ENCODE measurements around the gene KLHL29. TPM values are rescaled to one million over a fixed set of nuclear protein-coding genes. Genes with fewer than 3 reads are reported as not detected.
A peak's percentile ranks its signal among the peaks of the same experiment; 100 is the strongest.

The KLHL29 gene
- total and polyA plus RNA-seq, 2 experiments from 2014 or later = 1.9 to 6.4 TPM

DNA sequence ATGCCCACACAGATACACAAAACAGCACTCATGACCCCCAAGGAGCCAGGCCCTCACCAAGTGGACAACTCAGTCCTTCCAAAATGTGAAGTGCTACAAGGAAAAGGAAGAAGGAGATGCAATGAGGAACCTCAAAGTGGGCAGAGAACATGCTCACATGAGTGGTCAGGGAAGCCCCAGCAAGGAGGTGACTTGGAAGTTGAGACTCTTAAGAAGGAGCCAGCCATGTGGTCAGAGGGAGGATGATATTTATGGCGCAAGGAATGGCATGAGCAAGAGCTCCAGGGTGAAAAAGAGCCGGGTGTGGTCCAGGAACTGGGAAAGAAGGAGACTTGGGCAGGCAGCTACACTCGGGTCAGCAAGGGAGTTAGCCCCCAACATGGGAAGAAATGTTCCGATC is 30.0 kb upstream of the KLHL29 start:
- in situ Hi-C loops (cut with MboI) = no loop called here
- peaks cover 4% of the 10 kb centered on the region; the same call in 1 of the 2 replicates for H3K4me1 ChIP-seq (ENCODE audit: insufficient read depth)
- H3K4me3 ChIP-seq = no peak overlapping the region
- no peaks in the 10 kb centered on the region for H3K9me2 ChIP-seq (ENCODE audit: insufficient read depth)
- H3K27ac ChIP-seq = no peak overlapping the region
- no peaks in the 10 kb centered on the region for H4K20me1 ChIP-seq (ENCODE audit: insufficient read depth)
- no peaks in the 10 kb centered on the region for H3K36me3 ChIP-seq (ENCODE audit: low read depth)
- DNase-seq = peak; percentile 24
- 51 to 64% methylated on average over 4 of the region's 4 CpGs for whole genome bisulfite sequencing, 2 experiments (ENCODE audit: low coverage in 1 of 2, low lambda C conversion rate in 2 of 2, missing lambda C conversion rate in 2 of 2)
- H2AFZ ChIP-seq = no peak overlapping the region
- H3K9me3 ChIP-seq (ENCODE audit: low read depth) = no peaks in the 10 kb centered on the region
- no peaks in the 10 kb centered on the region for H3F3A ChIP-seq (ENCODE audit: insufficient read depth)
- H3K79me2 ChIP-seq (ENCODE audit: insufficient read depth) = no peaks in the 10 kb centered on the region
- TF ChIP-seq EZH2 (IDR thresholded peaks at IDR 0.05; ENCODE audit: insufficient read depth, poor library complexity, severe bottlenecking) (no peak), EZH2phosphoT487 (IDR thresholded peaks at IDR 0.05; ENCODE audit: insufficient read depth, low read depth) (no peak)
- no peak overlapping the region for H3K4me2 ChIP-seq (ENCODE audit: unreplicated experiment)
- H3K27me3 ChIP-seq (replicated peaks; ENCODE audit: insufficient read depth) = 0 out of 2 replicates have a peak, but pooled peaks cover 3% of the 10 kb centered on the region
- H3K9ac ChIP-seq = no peak overlapping the region

DNA sequence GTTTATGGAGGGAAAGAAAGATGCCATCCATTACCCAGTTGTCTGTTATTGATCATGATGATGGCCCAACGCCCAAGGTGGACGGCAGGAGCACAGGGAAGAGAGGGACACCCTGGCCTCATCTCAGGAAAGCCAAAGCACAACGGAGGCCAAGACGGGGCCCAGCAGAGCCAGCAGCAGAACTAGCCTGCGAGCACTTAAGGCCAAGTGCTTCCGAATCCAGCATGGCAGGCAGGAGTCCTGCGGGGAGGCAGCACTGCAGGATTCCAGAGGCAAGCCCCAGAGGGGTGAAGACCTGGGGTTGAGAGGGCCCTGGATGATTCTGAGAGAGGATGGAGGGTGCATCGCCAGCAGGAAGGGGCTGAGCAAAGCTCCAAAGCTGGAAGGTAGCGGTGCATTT is 28.3 kb upstream of the KLHL29 start:
- no peaks in the 10 kb centered on the region for H4K20me1 ChIP-seq (ENCODE audit: insufficient read depth)
- H3K4me1 ChIP-seq (ENCODE audit: insufficient read depth) = no peaks in the 10 kb centered on the region
- H3K9me3 ChIP-seq (ENCODE audit: low read depth) = no peaks in the 10 kb centered on the region
- no peak for TF ChIP-seq EZH2phosphoT487 (IDR thresholded peaks at IDR 0.05; ENCODE audit: insufficient read depth, low read depth)
- WGBS, 2 experiments (ENCODE audit: low coverage in 1 of 2, low lambda C conversion rate in 2 of 2, missing lambda C conversion rate in 2 of 2) = 72 to 73% methylated on average over 9 of the region's 9 CpGs
- in situ Hi-C loops (cut with MboI) = no loop called here
- no peak overlapping the region for H3K4me2 ChIP-seq (ENCODE audit: unreplicated experiment)
- DNase-seq = no peak
- no peaks in the 10 kb centered on the region for H3F3A ChIP-seq (ENCODE audit: insufficient read depth)
- H3K36me3 ChIP-seq (ENCODE audit: low read depth) = no peaks in the 10 kb centered on the region
- no peaks in the 10 kb centered on the region for H3K79me2 ChIP-seq (ENCODE audit: insufficient read depth)
- H3K9ac ChIP-seq = no peak overlapping the region
- no peak overlapping the region for H3K4me3 ChIP-seq
- H3K27me3 ChIP-seq (replicated peaks; ENCODE audit: insufficient read depth) = 0 out of 2 replicates have a peak, but pooled peaks cover 3% of the 10 kb centered on the region
- no peaks in the 10 kb centered on the region for H3K9me2 ChIP-seq (ENCODE audit: insufficient read depth)
- no peak overlapping the region for H3K27ac ChIP-seq
- H2AFZ ChIP-seq = no peak overlapping the region

DNA sequence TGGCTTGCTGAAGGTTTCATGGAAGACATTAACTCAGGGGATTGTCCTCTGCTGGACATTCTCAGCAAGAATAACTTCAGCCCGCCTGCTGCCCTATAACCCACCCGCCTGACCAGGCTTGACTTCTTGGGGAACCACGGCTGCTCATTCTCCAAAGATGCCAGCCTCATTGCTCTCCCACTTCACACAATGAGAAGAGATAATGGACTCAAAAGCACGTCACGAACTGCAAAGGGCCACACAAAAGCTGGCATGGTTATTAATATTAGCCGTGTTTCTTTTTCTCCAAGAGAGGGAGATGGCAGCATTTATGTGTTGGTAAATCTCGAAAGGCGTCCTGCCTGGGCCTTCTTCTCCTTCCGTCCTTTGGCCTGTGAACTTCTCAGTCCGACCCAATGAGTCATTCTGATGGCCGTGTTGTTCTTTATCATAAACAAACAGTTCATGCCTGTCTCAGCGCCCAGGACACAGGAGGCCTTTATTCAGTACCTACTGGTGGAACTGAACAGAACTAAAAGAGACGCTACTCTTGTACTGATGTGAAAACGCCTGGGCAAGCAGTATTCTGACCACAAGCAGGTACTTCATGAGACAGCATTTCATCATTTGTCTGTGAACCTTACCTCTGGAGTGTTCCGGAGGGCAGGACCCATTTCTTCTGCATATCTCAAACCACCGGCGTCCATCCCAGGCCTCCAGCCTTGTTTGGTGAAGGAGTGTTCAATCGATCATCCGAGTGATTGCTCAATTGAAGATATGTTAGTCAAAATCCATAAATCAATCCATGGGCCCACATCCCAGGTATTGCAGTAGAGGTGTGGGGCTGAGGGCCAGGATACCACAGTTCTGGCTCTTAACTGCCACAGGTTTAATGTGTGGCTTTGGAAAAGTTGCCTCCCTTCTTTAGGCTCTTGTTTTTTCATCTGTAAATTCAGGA is 25.1 kb upstream of the KLHL29 start:
- Histone ChIP-seq H3K4me2 (ENCODE audit: unreplicated experiment) (no peak overlapping the region), H2AFZ (no peak overlapping the region), H3K27ac (no peak overlapping the region), H3K9ac (no peak overlapping the region), H3K36me3 (ENCODE audit: low read depth) (no peaks in the 10 kb centered on the region), H3K4me3 (no peak overlapping the region), H3F3A (ENCODE audit: insufficient read depth) (no peaks in the 10 kb centered on the region), H3K9me2 (ENCODE audit: insufficient read depth) (no peaks in the 10 kb centered on the region), H3K79me2 (ENCODE audit: insufficient read depth) (no peaks in the 10 kb centered on the region), H3K4me1 (ENCODE audit: insufficient read depth) (no peaks in the 10 kb centered on the region), H4K20me1 (ENCODE audit: insufficient read depth) (no peaks in the 10 kb centered on the region), H3K9me3 (ENCODE audit: low read depth) (no peaks in the 10 kb centered on the region), H3K27me3 (replicated peaks; ENCODE audit: insufficient read depth) (0 out of 2 replicates have a peak, but pooled peaks cover 1% of the 10 kb centered on the region)
- in situ Hi-C loops (cut with MboI) = no loop called here
- 83 to 84% methylated on average over 19 of the region's 19 CpGs for WGBS, 2 experiments (ENCODE audit: low coverage in 1 of 2, low lambda C conversion rate in 2 of 2, missing lambda C conversion rate in 2 of 2)
- DNase-seq = no peak
- no peak for TF ChIP-seq EZH2phosphoT487 (IDR thresholded peaks at IDR 0.05; ENCODE audit: insufficient read depth, low read depth)
- TF ChIP-seq EZH2 (IDR thresholded peaks at IDR 0.05; ENCODE audit: insufficient read depth, poor library complexity, severe bottlenecking) = no peak

DNA sequence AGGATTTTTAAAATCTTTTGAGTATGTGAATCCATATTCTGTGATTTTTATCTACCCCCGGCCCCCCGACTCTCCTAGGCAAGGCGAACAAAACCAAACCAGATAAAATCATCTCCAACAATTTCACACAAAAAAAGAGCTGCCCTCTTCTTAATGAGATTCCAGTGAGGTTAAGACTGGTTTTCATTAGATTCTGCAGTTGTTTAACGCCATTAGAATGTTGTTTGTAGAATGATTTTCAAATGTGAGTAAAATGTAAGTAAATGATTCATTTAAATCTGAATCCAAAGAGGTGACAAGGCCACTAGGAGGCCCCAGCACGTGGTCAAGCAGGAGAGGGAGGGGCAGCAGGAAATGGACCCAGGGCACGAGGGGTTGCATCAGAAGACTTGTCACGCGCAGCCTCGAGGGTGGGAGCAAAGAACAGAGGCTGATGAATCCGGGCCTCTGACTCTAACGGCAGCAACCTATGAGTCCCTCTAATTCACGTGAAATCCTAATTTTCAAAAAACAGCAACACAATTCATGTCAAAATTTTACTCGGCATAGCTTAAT is 24.3 kb upstream of the KLHL29 start:
- TF ChIP-seq EZH2 (IDR thresholded peaks at IDR 0.05; ENCODE audit: insufficient read depth, poor library complexity, severe bottlenecking) (no peak), EZH2phosphoT487 (IDR thresholded peaks at IDR 0.05; ENCODE audit: insufficient read depth, low read depth) (no peak)
- H3K4me3 ChIP-seq = no peak overlapping the region
- H3K79me2 ChIP-seq (ENCODE audit: insufficient read depth) = no peaks in the 10 kb centered on the region
- H3K27me3 ChIP-seq (replicated peaks; ENCODE audit: insufficient read depth) = no peaks in the 10 kb centered on the region
- no peaks in the 10 kb centered on the region for H3K9me2 ChIP-seq (ENCODE audit: insufficient read depth)
- H4K20me1 ChIP-seq (ENCODE audit: insufficient read depth) = no peaks in the 10 kb centered on the region
- H3K27ac ChIP-seq = no peak overlapping the region
- no peak overlapping the region for H2AFZ ChIP-seq
- no peaks in the 10 kb centered on the region for H3K36me3 ChIP-seq (ENCODE audit: low read depth)
- no peaks in the 10 kb centered on the region for H3F3A ChIP-seq (ENCODE audit: insufficient read depth)
- H3K4me2 ChIP-seq (ENCODE audit: unreplicated experiment) = no peak overlapping the region
- WGBS, 2 experiments (ENCODE audit: low coverage in 1 of 2, low lambda C conversion rate in 2 of 2, missing lambda C conversion rate in 2 of 2) = 65% methylated on average over 13 of the region's 13 CpGs
- H3K9ac ChIP-seq = no peak overlapping the region
- no peaks in the 10 kb centered on the region for H3K9me3 ChIP-seq (ENCODE audit: low read depth)
- H3K4me1 ChIP-seq (ENCODE audit: insufficient read depth) = no peaks in the 10 kb centered on the region
- in situ Hi-C loops (cut with MboI) = no loop called here
- peak; percentile 5 for DNase-seq

All from GM23248 (cell line).